T-helper 2 cell treated with Interferon-gamma antibody and Interleukin-4, amounts not matched to agents 100 ng/mL and 5 ng/mL, for 36 hours (primary cell): ENCODE measurements around the gene NEBL. TPM values are rescaled to one million over a fixed set of nuclear protein-coding genes. Genes with fewer than 3 reads are reported as not detected.

Experiments
- intact Hi-C: fragments of 100-400 bp; cut with micrococcal nuclease; formaldehyde crosslinking; loops from one replicate; pipeline ENCODE4 v1.15.1; 2023
- total RNA-seq: library from RNA; stranded (reverse); gene quantifications from 2 replicates; pipeline ENCODE4 v1.2.3, GENCODE V29; 2022

Gene NEBL
- total RNA-seq, 1 donor from 2014 or later: not detected

DNA sequence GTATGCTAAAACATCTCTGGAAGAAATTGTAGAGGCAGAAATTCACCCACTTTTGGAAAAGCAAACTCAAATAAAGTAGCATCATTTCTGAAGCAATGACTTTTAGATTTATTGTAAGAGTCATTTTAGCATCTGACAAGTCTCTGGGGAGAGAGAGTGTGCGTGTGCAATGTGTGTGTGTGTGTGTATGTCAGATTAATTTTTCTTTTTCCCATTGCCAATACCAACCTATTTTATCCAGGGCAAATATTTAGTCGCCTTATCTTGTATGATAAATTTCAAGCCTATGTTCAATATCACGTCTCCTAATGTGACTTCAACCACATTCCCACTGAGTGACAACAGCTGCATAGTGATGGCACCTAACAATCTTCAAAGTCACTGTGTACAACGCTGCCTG, 101.7 kb downstream of the NEBL start:
- intact Hi-C loops: no loop called here

DNA sequence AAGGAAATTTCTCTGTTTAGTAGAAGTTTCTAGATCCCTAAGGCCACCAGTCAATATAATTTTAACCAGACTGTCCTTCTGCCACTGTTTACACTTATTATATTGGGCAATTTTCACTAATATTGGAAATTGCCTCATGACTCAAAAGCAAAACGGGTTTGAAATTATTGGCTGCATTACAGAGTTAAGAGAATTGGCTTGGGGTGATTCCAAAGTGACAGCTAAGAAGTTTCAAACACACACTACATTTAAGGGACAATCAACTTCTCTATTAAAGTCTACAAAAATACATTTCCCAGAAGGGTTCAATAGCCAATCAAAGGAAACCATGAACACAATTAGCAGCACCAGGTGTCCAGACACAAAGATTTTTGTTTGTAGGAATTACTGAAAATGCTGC, 111.9 kb downstream of the NEBL start:
- intact Hi-C loops: no loop called here

DNA sequence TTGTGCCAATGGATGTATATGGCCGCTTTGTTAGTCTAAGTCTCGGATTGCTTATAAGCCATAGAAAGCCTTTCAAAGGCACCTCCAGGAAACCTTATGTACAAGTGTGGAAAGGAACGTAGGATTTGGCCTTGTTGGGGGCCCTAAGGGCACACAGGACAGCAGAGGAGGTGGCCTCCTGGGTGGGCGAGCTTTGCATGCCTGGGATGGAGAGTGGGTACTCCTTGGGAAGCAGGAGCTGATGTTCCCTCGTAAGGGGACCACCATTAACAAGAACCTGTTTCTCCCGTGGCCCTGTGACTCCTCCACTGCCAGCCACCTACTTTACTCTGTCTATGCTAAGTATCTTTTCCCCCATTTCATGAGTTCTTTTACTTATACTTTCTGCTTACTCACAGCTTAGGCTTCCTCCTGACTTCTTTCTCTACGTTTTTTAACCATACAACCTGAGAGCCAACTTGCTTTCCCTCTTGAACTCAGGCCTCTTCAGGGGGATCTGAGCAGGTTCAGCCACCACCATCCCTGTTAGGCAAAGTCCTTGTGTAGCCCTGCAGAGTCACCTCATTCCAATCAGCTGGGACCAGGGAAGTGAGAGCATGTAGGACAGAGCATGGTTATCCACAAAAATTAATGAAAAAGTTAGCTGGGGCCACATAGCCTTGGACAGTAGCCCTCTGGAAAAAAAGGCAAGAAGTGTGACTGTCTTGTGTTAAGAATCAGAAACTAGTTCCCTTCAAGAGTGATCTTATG, 118.9 kb downstream of the NEBL start:
- intact Hi-C loops: no loop called here

DNA sequence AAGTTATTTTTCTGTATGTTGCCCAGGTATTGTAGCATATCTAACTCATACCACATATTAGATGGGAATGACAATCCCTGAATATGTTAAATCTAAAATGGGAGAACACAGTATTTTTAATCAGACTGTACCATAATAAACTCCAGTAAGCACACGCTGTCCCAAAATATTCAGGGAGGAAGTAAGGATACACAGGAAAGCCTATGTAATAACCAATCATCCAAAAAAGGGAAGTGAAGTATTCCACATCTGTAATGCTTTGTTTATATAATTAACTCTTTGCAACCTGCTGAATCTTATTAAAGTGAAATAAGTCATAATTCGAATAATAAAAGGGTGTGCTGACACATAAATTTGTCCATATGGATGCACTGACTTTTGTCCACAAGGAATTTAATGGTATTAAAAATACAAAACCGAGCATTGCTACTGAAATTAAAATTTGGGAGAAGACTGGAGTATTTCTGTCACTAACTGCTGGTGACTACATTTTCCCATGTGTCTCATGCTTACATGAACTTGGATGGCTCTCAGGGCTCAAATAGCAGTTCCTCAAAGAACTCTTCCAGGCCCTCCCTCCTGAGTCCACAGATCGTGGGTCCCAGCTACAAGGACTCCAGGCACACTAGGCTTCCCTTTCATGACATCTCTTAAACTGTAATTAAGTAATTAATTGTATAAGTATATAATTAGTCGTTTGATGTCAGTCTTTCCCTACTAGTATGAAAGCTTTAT, 120.6 kb downstream of the NEBL start:
- intact Hi-C loops: no loop called here

DNA sequence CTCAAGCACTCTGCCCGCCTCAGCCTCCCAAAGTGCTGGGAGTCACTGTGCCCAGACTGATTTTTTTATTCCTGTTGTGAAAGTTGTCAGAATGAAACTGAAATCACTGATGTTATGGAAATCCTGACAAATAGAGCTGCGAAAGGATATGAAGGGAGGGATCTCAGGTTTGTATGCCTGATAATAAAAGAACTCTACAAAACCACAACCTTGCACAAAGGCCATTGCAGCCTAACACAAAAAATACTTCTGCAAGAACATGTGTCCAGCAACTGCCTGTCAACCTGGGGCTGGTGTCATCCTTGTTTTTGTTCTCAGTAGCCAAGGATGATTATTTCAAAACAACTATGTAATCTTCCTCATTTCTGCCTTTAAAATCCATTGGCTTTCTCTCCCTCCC, 126.1 kb downstream of the NEBL start:
- intact Hi-C loops: no loop called here

DNA sequence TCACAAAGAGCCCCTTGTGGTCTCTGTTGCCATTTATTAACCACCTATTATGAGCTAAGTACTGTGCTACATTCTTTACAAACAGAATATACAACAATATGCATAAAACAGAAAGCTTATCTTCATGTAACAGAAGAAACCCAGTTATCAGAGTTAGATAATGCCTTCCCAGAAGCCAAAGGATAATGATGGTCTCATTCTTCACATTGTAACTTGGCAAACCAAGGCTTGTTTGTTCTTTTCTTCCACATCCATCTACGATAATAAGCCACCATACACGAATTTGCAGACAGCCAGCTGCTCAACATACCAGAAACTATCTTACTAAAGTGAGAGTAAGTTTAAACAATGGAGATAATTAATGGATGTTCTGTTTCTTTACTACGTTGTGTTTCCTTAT, 127.6 kb downstream of the NEBL start:
- intact Hi-C loops: no loop called here

DNA sequence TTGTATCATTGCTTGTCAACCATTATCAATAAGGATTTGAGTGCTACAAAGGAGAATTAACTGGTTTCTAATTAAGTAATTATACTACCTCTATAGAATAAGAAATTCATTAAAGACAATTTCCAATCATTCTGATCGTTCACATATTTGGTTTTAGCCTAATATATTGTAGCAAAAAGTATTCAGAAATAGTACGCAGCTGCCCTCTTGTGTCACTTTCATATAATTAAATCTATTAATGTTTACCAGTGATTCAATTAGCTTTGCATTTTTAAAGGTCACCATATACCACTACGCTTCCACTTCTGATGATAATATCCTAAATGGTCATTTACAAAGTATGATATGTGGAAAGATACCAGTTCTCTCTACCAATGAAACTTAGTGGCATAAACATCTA, 128.3 kb downstream of the NEBL start:
- intact Hi-C loops: no loop called here

DNA sequence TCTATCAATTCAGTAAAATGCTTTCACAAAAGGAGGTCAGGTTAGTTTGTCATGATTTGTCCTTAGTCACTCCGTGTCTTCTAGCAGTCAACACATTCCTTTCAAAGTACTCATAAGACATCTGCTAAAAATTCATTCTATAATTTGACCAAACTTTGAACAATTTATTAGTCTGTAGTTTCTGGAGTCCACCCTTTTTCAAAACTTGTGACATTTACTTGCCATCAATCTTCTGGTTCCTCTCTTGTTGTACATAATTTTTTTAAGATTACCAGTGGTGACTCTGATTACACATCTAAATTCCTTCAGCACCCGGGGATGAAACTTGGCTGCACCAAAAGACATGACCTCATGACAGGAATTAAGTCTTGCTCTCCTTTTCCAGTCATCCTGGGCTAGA, 130.1 kb downstream of the NEBL start:
- intact Hi-C loops: no loop called here

DNA sequence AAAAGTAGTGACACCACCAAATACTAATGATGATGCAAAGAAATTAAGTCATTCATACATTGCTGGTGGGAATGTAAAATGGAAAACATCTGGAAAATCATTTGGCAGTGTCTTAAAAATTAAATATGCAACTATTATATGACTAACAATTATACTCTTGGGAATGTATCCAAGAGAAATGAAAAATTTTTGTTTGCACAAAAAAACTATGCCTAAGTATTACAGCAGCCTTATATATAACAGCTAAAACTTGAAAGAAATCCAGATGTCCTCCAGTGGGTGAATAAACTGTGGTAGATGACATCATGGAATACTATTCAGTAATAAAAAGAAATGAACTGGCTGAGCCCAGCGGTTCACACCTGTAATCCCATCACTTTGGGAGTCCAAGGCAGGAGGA, 132.0 kb downstream of the NEBL start:
- intact Hi-C loops: no loop called here

DNA sequence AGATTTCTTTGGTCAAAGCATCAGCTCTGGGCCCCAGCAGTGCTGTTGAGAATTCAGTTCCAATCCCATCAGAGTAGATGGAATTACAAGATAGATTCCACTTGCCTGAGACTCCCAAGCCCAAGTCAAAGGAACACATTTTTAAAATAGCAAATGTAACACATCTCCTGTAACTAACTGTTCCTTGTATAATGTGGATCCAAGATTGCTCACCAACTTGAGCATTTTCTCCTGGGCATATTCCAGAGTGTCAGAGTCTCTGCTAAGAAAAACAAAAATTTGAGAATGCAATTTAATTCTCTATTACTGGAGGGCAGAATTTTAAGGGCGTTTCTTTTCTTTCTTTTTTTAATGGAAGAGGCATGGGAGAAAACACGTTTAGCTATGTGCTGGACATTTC, 136.7 kb downstream of the NEBL start:
- intact Hi-C loops: no loop called here

DNA sequence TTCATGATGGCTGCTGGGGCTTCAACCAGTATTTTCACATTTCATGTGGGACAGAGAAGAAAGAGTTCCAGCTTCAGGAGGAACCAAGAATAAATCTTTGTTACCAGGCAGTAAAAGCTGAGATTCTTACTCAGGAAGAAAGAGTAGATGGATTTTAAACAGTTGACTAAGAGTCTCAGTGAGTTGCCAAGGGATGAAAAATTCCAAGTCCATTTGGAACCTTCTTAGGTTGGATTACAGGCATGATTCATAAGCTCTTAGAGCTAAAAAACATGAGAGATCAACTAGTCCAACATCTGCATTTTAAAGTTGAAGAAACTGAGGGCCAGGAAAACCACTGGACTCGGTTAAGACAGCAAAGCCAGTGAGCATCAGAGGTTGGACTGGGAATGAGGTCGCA, 148.6 kb downstream of the NEBL start:
- intact Hi-C loops: no loop called here

DNA sequence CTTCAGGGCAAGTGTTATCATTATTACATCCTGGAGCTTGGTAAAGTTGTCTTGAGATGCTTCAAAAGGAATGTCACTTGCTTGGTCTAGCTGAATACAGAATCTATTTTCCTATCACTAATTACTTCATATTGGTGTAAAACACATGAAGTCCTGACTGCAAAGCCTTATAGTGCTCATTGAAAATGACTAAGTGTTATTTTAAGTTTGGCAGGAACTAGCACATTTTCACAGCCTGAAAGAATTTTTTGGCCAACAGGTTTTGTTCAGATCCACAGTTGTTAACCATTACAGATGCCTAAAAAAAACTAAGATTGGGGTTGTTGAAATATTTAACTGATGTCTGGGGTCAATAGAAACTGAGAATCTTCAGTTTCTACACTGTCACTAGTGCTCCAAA, 149.3 kb downstream of the NEBL start:
- intact Hi-C loops: no loop called here

DNA sequence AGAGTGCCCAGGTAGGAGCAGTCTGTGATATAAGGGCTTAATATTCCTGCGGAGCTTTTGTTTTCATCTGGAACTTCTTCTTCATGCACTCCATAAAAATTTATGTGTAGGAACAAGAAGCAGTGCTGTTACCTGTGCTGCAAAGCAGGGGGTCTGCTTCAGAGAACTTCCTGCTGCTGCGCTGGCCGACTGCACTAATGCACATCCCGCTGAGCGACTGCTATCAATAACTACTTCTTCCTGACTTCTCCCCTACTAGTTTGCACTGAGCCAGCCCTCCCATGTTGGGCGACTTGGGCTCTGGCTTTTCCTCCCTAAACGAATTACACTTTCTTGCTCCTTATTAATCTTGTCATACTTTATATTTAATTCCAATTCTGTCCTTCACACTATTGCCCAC, 150.3 kb downstream of the NEBL start:
- intact Hi-C loops: no loop called here

DNA sequence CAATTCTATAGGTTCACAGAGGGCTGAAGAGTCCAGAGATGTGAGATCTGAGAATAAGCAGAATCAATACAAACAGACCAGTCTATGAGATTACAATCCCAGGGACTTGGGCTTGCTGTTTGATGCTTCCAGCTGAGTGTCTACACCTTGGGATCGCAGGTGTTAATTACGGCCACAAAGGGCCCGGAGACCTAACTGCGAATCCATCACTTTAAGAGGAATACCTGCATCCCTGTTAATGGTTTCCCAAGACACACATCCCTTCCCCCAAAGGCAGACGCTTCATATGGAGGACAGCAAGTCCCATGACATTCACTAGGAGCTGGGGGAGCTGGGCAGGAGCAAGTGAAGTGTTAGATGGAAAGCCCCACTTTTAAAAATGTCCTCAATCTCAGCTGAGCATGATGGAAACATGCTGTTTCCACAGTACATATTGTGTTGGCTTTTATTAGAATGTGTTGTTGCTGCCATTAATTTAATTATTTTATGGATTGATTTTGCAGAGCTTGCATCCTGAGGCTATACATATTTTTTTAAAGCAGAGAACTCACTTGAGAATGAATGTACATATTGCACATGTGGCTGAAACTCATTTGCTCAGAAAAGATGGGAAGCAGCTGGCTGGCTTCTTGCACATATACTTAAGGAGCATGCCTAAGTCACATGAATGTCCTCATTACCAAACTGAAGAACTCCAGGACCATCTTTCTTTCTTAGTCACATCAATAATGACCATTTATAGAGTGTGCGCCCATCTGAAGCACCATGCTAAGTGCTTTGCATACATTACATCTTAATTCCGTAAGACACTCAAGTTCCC, 151.3 kb downstream of the NEBL start:
- intact Hi-C loops: no loop called here

DNA sequence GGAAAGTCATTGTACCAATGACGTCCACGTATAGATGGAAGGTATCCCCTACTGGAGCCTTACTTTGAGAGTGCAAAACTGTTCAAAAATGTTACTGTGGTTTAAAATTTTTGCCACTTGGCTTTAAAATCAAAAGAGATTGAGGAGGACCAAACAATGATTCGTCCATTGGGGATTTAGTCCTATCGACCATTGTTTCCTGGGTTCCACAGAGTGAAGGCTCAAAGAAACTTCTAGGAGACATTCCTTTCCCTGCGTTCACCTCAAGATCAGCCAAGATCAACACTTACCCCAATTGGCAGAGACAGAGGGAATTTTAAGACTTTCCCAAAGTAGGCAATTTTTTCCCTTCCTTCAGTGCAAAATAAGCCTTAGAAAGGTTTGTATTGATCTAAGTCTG, 152.3 kb downstream of the NEBL start:
- intact Hi-C loops: no loop called here

DNA sequence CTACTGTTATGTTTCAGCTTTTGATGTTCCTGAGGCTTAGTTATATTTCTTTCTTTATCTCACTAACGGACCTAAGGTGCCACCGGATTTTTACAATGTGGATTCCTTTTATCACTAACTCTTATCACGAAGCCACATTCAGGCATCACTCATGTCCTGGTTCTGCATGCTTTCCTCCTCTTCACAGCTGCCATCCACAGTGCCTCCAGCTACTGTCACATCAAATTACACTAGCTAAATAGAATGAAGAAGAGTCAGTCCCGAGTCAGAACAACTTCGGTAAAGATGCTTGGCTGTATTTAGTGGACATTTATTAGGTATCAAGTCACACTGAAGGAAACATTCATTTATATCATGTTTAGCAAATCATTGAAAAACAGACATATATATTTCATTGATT, 153.2 kb downstream of the NEBL start:
- intact Hi-C loops: no loop called here

DNA sequence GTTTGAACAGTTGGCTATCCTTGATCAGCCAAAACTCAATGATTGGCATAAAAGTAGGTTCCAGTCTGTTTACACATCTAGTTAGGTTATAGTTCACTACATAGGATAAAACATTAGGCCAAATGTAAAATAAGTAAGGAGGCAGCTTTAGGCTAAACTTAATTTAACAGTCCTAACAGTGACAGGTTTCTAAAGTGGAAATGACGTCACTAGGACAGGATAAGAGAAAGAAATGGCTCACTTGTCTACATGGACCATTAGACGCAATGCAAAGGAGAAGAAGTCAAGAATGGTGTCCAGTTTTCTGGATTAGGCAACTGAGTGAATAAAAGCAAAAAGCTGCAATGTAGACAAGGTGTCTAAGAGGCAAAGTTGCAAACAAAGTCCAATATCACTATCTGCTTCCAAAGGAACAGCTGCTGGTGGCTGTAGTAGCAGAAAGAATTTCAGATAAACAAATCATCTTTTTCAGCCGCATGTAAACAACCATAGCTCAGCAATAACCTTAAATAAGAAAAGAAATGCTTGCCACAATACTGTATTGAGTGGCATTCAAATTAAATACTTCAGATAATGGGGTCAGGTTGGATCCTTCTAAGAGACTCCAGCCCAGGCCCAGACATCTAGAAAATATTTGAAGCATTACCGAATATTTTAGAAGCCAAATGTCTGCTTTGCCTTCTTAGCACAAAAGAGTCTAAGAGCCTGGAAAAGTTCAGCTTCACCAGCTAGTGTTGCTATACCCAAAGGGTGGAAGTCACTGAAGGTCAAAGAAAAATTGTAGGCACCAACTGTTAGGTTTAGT, 154.2 kb downstream of the NEBL start:
- intact Hi-C loops: no loop called here

DNA sequence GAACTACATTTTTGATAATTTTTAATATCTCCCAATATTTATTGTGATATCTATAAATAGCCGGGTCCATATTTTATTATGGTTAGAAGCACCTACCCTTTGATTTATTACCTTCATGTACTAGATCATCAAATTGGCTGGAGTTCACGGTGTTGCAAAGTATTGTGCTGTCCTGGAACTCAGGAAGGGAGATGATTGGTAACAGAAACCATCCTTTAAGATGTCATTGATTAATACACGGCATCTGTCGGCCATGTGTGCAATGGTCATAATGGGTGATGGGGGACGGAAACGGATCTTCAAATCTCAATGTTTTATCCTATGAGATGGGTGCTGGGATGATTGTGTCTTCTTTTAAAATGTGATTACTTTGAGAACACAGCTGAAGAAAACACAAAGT, 157.0 kb downstream of the NEBL start:
- intact Hi-C loops: no loop called here

DNA sequence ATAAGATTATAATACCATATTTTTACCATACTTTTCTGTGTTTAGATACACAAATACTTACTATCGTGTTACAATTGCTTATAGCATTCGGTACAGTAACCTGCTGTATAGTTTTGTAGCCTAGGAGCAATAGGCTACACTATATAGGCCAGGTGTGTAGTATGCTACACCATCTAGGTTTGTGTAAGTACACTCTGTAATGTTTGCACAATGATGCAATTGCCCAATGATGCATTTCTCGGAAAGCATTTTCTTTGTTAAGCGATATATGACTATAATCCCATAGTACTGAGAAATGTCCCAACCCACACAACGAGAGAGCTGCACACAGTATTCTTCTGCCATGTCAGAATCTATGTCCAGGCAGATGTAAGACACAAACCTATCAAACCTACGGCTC, 160.0 kb downstream of the NEBL start:
- intact Hi-C loops: no loop called here
